Activated naive CD8-positive, alpha-beta T cell treated with anti-CD3 and anti-CD28 coated beads, Interleukin-2, amount 50 U/mL, for 24 hours (primary cell): ENCODE measurements around the gene DSC2.
"Not testable (repeated sequence)": the region's sequence is repeated elsewhere in the genome, so short reads cannot be mapped to it uniquely, and the experiment has no call there.

Source experiments
- ATAC-seq: fragments of 150-1000 bp; cut with Tn5 transposase; one replicate; pipeline ENCODE4 v1.10.0; 2021
- DNase-seq: peaks from one replicate; pipeline ENCODE4 v3.0.0; 2021
- H3K27ac Mint-ChIP-seq: one replicate; pipeline ENCODE4 v1.8.0; 2021; ENCODE audit warnings: mild to moderate bottlenecking, mixed read lengths
- H3K27me3 Mint-ChIP-seq: one replicate; pipeline ENCODE4 v1.8.0; 2021; ENCODE audit warnings: mixed read lengths
- H3K36me3 Mint-ChIP-seq: one replicate; pipeline ENCODE4 v1.8.0; 2021; ENCODE audit warnings: low read depth, mixed read lengths
- H3K4me1 Mint-ChIP-seq: one replicate; pipeline ENCODE4 v1.8.0; 2021; ENCODE audit warnings: mixed read lengths
- H3K4me3 Mint-ChIP-seq: one replicate; pipeline ENCODE4 v1.8.0; 2021; ENCODE audit warnings: mild to moderate bottlenecking, moderate library complexity, mixed read lengths
- H3K9me3 Mint-ChIP-seq: one replicate; pipeline ENCODE4 v1.8.0; 2021; ENCODE audit warnings: mixed read lengths

The DSC2 gene

GRCh38 chr18:31102025-31102684 is at the start of gene DSC2:
TSS of gene DSC2 (minus strand) at chr18:31102421. CDS start at chr18:31101971, 450 bp downstream.
- DNase-seq (no peak), ATAC-seq (no peak)
- Mint-ChIP-seq H3K4me3 (peak within 1 kb of the TSS; percentile 11), H3K36me3 (no peaks in the 10 kb centered on the region), H3K27me3 (peaks cover 38% of the 10 kb centered on the region), H3K4me1 (no peaks in the 10 kb centered on the region), H3K9me3 (peaks cover 5% of the 10 kb centered on the region), H3K27ac (no peak within 1 kb of the TSS)

- ATAC-seq (no peak), DNase-seq (no peak)
- peaks cover 10% of the 10 kb centered on the region for H3K9me3 Mint-ChIP-seq
- no peaks in the 10 kb centered on the region for H3K27me3 Mint-ChIP-seq
- peaks cover 2% of the 10 kb centered on the region for H3K36me3 Mint-ChIP-seq
- H3K27ac Mint-ChIP-seq = no peak overlapping the region
- no peak overlapping the region for H3K4me3 Mint-ChIP-seq
- no peaks in the 10 kb centered on the region for H3K4me1 Mint-ChIP-seq
Observed at GRCh38 chr18:31149351-31149750, 47.1 kb upstream of the DSC2 start.

GRCh38 chr18:31148600-31148999 is 46.4 kb upstream of the DSC2 start:
- Mint-ChIP-seq H3K9me3 (peaks cover 5% of the 10 kb centered on the region), H3K4me3 (no peak overlapping the region)

GRCh38 chr18:31146809-31147208 is 44.6 kb upstream of the DSC2 start:
- no peak for DNase-seq
- Mint-ChIP-seq H3K9me3 (peaks cover 5% of the 10 kb centered on the region), H3K36me3 (peaks cover 2% of the 10 kb centered on the region), H3K4me3 (no peak overlapping the region), H3K27me3 (no peaks in the 10 kb centered on the region), H3K27ac (no peak overlapping the region), H3K4me1 (no peaks in the 10 kb centered on the region)
- no peak for ATAC-seq

More at GRCh38 chr18:31148600-31148999, 46.4 kb upstream of the DSC2 start:
- H3K27ac Mint-ChIP-seq = no peak overlapping the region
- peaks cover 2% of the 10 kb centered on the region for H3K36me3 Mint-ChIP-seq
- no peak for ATAC-seq
- no peaks in the 10 kb centered on the region for H3K27me3 Mint-ChIP-seq
- no peaks in the 10 kb centered on the region for H3K4me1 Mint-ChIP-seq
- DNase-seq = no peak

GRCh38 chr18:31143025-31143424 is 40.8 kb upstream of the DSC2 start:
- ATAC-seq = no peak
- H3K9me3 Mint-ChIP-seq = peaks cover 5% of the 10 kb centered on the region
- no peak overlapping the region for H3K4me3 Mint-ChIP-seq
- no peaks in the 10 kb centered on the region for H3K4me1 Mint-ChIP-seq
- H3K27ac Mint-ChIP-seq = no peak overlapping the region
- DNase-seq = no peak
- no peaks in the 10 kb centered on the region for H3K27me3 Mint-ChIP-seq
- peaks cover 2% of the 10 kb centered on the region for H3K36me3 Mint-ChIP-seq

GRCh38 chr18:31138709-31139108 is 36.5 kb upstream of the DSC2 start:
- no peak overlapping the region for H3K27ac Mint-ChIP-seq
- no peaks in the 10 kb centered on the region for H3K4me1 Mint-ChIP-seq
- no peaks in the 10 kb centered on the region for H3K27me3 Mint-ChIP-seq
- H3K4me3 Mint-ChIP-seq = no peak overlapping the region
- no peaks in the 10 kb centered on the region for H3K9me3 Mint-ChIP-seq
- ATAC-seq (no peak), DNase-seq (no peak)
- H3K36me3 Mint-ChIP-seq = no peaks in the 10 kb centered on the region

- Mint-ChIP-seq H3K4me3 (no peak overlapping the region), H3K36me3 (no peaks in the 10 kb centered on the region), H3K9me3 (no peaks in the 10 kb centered on the region), H3K27ac (no peak overlapping the region), H3K4me1 (no peaks in the 10 kb centered on the region), H3K27me3 (no peaks in the 10 kb centered on the region)
- ATAC-seq (no peak), DNase-seq (no peak)
Observed at GRCh38 chr18:31134988-31135529, 32.8 kb upstream of the DSC2 start.

- Mint-ChIP-seq H3K27me3 (no peaks in the 10 kb centered on the region), H3K9me3 (no peaks in the 10 kb centered on the region), H3K4me3 (no peak overlapping the region), H3K27ac (no peak overlapping the region), H3K4me1 (no peaks in the 10 kb centered on the region), H3K36me3 (no peaks in the 10 kb centered on the region)
- DNase-seq = no peak
- no peak for ATAC-seq
Observed at GRCh38 chr18:31129398-31130115, 27.3 kb upstream of the DSC2 start.

GRCh38 chr18:31125878-31126277 is 23.7 kb upstream of the DSC2 start:
- no peaks in the 10 kb centered on the region for H3K36me3 Mint-ChIP-seq
- no peaks in the 10 kb centered on the region for H3K9me3 Mint-ChIP-seq
- no peak overlapping the region for H3K4me3 Mint-ChIP-seq
- H3K4me1 Mint-ChIP-seq = no peaks in the 10 kb centered on the region
- no peak overlapping the region for H3K27ac Mint-ChIP-seq
- H3K27me3 Mint-ChIP-seq = no peaks in the 10 kb centered on the region
- DNase-seq (no peak), ATAC-seq (no peak)

GRCh38 chr18:31123125-31123524 is 20.9 kb upstream of the DSC2 start:
- H3K4me3 Mint-ChIP-seq, H3K4me1 Mint-ChIP-seq, H3K9me3 Mint-ChIP-seq, DNase-seq, H3K27me3 Mint-ChIP-seq, H3K27ac Mint-ChIP-seq, ATAC-seq, H3K36me3 Mint-ChIP-seq: not testable (repeated sequence)

- Mint-ChIP-seq H3K36me3 (no peaks in the 10 kb centered on the region), H3K4me1 (no peaks in the 10 kb centered on the region), H3K27ac (no peak overlapping the region), H3K4me3 (no peak overlapping the region), H3K9me3 (peaks cover 5% of the 10 kb centered on the region), H3K27me3 (no peaks in the 10 kb centered on the region)
- ATAC-seq (no peak), DNase-seq (no peak)
Observed at GRCh38 chr18:31120594-31120993, 18.4 kb upstream of the DSC2 start.

GRCh38 chr18:31116853-31117595 is 14.8 kb upstream of the DSC2 start:
- DNase-seq = no peak
- no peak for ATAC-seq
- H3K4me1 Mint-ChIP-seq = no peaks in the 10 kb centered on the region
- no peaks in the 10 kb centered on the region for H3K27me3 Mint-ChIP-seq
- H3K9me3 Mint-ChIP-seq = peaks cover 5% of the 10 kb centered on the region
- H3K27ac Mint-ChIP-seq = no peak overlapping the region
- H3K36me3 Mint-ChIP-seq = no peaks in the 10 kb centered on the region
- no peak overlapping the region for H3K4me3 Mint-ChIP-seq

- ATAC-seq = no peak
- no peak overlapping the region for H3K27ac Mint-ChIP-seq
- H3K36me3 Mint-ChIP-seq = no peaks in the 10 kb centered on the region
- H3K27me3 Mint-ChIP-seq = no peaks in the 10 kb centered on the region
- no peak for DNase-seq
- no peaks in the 10 kb centered on the region for H3K9me3 Mint-ChIP-seq
- no peak overlapping the region for H3K4me3 Mint-ChIP-seq
- no peaks in the 10 kb centered on the region for H3K4me1 Mint-ChIP-seq
Observed at GRCh38 chr18:31112804-31113203, 10.6 kb upstream of the DSC2 start.

- ATAC-seq (no peak), DNase-seq (no peak)
- H3K4me1 Mint-ChIP-seq = no peaks in the 10 kb centered on the region
- no peaks in the 10 kb centered on the region for H3K9me3 Mint-ChIP-seq
- H3K27me3 Mint-ChIP-seq = peaks cover 19% of the 10 kb centered on the region
- H3K36me3 Mint-ChIP-seq = no peaks in the 10 kb centered on the region
- H3K27ac Mint-ChIP-seq = no peak overlapping the region
- H3K4me3 Mint-ChIP-seq = no peak overlapping the region
Observed at GRCh38 chr18:31105733-31106132, 3.5 kb upstream of the DSC2 start.

GRCh38 chr18:31104444-31104843 is 2.2 kb upstream of the DSC2 start:
- no peaks in the 10 kb centered on the region for H3K4me1 Mint-ChIP-seq
- peaks cover 32% of the 10 kb centered on the region for H3K27me3 Mint-ChIP-seq
- no peaks in the 10 kb centered on the region for H3K36me3 Mint-ChIP-seq
- no peak overlapping the region for H3K4me3 Mint-ChIP-seq
- no peak overlapping the region for H3K27ac Mint-ChIP-seq
- no peak for ATAC-seq
- DNase-seq = no peak
- H3K9me3 Mint-ChIP-seq = peaks cover 2% of the 10 kb centered on the region
